ENCODE results near the gene KCNH1.
A peak's percentile ranks its signal among the peaks of the same experiment; 100 is the strongest.

Gene KCNH1, protein sequence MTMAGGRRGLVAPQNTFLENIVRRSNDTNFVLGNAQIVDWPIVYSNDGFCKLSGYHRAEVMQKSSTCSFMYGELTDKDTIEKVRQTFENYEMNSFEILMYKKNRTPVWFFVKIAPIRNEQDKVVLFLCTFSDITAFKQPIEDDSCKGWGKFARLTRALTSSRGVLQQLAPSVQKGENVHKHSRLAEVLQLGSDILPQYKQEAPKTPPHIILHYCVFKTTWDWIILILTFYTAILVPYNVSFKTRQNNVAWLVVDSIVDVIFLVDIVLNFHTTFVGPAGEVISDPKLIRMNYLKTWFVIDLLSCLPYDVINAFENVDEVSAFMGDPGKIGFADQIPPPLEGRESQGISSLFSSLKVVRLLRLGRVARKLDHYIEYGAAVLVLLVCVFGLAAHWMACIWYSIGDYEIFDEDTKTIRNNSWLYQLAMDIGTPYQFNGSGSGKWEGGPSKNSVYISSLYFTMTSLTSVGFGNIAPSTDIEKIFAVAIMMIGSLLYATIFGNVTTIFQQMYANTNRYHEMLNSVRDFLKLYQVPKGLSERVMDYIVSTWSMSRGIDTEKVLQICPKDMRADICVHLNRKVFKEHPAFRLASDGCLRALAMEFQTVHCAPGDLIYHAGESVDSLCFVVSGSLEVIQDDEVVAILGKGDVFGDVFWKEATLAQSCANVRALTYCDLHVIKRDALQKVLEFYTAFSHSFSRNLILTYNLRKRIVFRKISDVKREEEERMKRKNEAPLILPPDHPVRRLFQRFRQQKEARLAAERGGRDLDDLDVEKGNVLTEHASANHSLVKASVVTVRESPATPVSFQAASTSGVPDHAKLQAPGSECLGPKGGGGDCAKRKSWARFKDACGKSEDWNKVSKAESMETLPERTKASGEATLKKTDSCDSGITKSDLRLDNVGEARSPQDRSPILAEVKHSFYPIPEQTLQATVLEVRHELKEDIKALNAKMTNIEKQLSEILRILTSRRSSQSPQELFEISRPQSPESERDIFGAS

DNA sequence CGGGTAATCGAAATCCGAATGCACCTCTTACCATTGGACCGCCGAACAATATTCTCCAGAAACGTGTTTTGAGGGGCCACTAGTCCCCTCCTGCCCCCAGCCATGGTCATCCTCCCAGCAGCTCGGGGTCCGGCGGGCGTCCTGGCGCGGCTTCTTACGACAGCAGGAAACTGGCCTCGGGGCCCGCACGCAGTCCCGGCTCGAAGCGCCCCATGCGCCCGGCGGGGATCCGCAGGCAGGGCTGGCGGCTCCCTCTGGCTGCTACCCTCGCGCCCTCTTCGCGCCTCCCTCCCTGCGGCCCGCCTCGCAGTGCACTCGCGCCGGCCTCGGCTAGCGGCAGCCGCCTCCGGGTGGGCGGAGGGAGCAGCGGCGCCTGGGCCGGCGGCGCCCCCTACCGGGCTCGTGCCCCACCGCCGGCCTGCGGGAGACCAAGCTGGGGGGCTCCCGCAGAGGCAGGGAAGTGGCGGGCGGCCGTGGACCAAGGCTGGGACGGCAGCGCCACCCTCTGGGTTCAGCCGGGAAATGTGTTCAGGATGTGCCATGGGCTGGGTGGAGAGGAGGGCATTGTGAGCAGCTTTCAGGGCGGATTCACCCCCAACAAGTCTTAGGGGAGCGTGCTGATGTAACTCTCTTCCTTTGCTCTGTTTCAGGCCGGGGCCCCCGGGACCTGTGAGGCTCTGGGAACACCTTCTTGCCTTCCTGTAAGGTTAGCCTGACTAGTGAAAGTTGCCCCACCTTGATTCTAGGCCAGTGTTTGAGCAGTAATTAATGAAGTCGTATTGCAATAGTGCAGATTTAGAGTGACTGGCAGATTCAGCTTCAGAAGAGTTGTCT lies at the start of gene KCNH1:
KCNH1 (minus strand) TSS at position 313 of the 834 bp plus-strand sequence; CDS start at position 110, 203 bp downstream.
- intact Hi-C loops (cut with DNase I), result loop anchor here (1.0 to 10.0 kb wide), 5 partner anchors 121 to 727 kb away; partner anchors contain the start of gene RCOR3
- DNase-seq, result peak; percentile 84 to 99 (median 92)

DNA sequence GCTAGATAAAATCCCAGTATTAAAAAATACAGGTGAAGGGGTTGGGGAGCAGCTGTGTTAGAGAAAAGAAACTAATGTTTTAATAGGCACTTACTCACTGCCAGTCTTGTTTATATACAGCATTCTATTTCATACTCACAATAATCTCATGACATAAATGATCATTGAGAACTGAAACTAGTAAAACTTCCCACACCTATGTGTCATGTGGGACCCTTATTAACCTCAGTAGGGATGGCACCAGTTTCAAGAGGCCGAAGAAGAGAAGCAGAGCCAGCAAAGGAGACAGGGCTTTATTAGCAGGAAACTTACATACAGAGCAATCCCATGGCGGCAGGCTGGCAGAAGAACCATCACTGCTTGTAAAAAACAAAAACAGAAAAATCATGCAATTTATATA lies 48.8 kb upstream of the KCNH1 start:
- intact Hi-C loops (cut with DNase I), result no loop called here
- no peak for DNase-seq

DNA sequence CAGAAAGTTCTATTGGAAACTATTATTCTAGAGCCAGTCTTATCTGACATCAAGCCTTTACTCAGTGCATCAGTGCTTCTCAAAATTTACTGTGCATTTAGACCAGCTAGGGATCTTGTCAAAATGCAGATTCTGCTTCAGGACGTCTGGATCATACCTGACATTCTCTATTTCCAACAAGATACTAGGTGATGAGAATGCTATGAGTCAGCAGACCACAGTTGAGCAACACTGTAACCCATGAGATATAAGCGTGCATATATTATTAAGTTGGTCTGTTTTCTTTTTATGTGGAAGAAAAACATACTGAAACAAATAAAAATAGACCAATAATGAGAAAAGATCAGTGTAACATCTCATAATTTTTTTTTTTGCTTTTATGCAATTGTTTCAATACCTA lies 40.4 kb upstream of the KCNH1 start:
- intact Hi-C loops (cut with DNase I), result no loop called here
- no peak for DNase-seq

DNA sequence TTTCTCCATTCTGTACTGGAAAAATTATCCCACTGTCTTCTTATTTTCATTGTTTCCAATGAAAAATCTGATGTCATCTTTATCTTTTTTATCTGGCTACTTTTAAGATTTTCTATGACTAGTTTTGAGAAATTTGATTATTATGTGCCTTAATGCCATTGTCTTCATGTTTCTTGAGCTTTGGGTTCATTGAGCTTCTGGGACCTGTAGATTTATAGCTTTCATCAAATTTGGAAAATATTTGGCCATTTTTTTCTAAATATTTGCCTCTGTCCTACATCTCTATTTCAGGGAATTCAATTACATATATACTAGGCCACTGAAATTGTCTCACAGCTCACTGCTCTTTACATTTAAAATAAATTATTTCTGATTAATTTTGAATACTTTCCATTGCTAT lies 38.7 kb upstream of the KCNH1 start:
- DNase-seq, result no peak
- intact Hi-C loops (cut with DNase I), result no loop called here

DNA sequence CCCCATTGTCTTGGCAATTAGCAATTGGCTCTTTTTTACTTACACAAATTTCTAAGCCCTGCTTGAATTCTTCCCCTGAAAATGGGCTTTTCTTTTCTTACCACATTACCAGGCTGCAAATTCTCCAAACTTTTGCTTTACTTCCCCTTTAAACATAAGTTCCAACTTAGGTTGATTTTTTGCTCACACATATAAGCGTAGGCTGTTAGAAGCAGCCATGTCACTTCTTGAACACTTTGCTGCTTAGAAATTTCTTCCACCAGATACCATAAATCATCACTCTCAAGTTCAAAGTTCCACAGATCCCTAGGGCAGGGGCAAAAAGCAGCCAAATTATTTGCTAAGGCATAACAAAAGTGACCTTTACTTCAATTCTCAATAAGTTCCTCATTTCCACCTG lies 35.4 kb upstream of the KCNH1 start:
- intact Hi-C loops (cut with DNase I), result no loop called here
- DNase-seq, result no peak

DNA sequence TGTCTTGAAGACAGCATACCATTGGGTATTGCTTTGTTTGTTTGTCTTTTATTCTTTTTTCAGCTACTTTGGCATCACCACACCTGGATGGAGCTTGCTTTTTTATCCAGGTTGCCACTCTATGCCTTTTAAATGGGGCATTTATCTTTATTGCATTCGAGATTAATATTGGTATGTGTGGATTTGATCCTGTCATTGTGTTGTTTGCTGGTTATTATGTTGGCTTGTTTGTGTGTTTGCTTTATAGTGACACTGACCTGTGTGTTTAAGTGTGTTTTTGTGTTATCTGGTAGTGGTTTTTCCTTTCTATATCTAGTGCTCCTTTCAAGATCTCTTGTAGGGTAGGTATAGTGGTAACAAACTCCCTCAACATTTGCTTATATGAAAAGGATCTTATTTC lies 24.9 kb upstream of the KCNH1 start:
- no peak for DNase-seq
- intact Hi-C loops (cut with DNase I), result no loop called here

DNA sequence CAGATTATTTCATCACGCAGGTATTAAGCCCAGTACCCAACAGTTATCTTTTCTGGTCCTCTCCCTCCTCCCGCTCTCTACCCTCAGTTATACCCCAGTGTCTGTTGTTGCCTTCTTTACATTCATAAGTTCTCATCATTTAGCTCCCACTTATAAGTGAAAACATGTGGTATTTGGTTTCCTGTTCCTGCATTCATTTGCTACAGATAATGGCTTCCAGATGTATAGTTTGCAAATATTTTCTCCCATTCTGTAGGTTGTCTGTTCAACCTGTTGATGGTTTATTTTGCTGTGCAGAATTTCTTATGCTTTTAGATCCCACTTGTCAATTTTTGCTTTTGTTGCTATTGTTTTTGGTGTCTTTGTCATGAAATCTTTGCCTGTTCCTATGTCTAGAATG lies 21.1 kb upstream of the KCNH1 start:
- intact Hi-C loops (cut with DNase I), result no loop called here
- DNase-seq, result no peak

DNA sequence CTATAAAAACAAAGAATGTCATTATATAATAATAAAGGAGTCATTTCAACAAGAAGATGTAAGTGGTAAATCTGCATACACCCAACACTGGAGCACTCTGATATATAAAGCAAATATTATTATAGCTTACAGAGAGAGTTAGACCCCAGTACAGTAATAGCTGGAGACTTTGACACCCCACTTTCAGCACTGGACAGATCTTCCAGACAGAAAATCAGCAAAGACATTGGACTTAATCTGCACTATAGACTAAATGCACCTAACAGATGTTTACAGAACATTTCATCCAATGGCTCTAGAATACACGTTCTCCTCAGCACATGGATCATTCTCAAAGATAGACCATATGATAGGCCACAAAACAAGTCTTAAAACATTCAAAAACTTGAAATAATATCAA lies 20.0 kb upstream of the KCNH1 start:
- DNase-seq, result no peak
- intact Hi-C loops (cut with DNase I), result no loop called here

DNA sequence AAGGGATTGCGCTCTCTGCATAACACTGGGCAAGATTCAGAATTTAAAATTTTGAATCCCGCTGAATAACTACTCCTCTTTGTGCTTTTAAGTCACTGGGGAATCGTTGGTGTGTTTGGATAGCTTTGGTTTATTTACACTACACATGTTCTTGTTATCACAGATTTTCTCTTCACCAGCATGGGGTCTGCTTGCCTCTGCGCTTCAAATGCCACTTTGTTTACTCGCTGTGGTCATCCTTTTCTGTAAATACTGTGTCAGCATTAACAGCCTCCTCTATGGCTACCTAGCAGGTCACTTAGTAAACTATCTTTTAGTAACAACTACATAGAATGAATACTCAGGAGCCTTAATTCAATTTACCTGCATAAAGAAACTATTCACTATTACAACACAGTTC lies 14.4 kb upstream of the KCNH1 start:
- no peak for DNase-seq
- intact Hi-C loops (cut with DNase I), result no loop called here

DNA sequence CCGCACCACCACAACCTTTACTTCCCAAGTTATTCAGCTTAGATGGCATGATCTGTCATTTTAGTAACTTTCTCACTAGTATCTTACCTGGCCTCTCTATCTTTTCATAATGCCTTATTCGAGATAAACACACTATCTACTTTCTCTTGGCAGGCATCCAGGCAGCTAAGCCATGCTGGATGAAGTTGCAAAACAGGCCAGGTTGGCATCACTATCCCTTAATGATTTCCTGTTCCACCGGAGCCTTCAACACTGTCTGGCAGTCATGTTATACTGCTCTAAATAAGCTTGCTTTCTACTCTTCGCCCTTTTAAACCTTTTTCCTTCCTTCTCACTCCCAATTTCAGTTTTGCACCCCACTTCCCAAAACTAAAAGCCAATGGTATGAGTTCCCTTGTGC lies 12.0 kb upstream of the KCNH1 start:
- intact Hi-C loops (cut with DNase I), result no loop called here
- no peak for DNase-seq

DNA sequence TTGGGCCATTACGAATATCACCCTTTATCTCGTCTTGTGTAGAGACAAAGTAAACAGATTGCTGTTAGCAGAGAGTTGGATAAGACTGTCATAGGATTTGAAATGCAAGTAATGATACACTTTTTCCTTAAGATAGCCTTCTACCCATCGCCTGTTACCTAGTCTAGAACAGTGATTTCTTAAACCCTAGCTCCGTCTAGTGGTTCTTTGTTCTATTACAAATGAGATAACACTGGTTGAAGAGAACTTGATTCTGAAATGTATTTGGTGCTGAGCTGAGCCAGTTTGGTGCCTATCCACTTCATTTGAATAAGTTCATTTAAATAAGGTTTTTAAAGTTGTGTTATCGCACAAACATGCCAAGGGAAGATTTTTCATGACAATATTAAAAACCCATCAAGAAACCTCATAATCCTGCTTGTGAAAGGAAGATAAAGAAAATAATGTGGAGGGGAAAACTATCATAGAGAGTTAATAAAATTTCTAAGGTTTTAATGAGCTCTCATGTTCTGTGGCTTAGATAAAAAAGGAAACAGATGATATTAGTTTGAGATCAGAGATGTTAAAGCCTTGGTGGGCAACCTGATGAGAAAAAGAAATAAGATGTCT lies 1.5 kb upstream of the KCNH1 start:
- DNase-seq, result no peak
- intact Hi-C loops (cut with DNase I), result loop anchor here (10.0 kb wide), 2 partner anchors 119 to 281 kb away; partner anchors contain the start of gene RCOR3

DNA sequence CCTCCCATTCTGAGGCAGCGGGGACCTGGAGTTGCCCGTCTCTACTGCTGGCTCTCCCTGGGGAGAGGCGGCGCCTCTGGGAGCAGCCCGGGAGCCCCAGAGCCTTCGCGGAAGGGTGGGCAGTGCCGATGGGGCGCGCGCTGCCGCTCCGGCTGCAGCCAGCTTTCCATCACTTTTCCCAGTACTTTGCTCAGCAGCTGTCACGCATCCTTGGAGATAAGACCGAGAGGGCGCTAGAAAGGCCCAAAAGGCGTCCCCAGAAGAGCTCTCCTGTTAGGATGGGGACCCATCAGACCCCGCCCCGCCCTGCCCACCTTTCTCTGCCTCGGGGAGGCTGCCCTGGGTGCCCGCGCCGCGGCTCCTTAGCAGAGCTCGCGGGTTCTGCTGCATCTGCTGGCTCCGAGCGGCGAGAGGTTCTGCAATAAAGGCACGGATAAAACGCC lies 534 bp downstream of the KCNH1 start:
- intact Hi-C loops (cut with DNase I), result loop anchor here (10.0 kb wide), 2 partner anchors 121 to 279 kb away; partner anchors contain the start of gene RCOR3
- DNase-seq, result peak; percentile 20 to 93 (median 50)

DNA sequence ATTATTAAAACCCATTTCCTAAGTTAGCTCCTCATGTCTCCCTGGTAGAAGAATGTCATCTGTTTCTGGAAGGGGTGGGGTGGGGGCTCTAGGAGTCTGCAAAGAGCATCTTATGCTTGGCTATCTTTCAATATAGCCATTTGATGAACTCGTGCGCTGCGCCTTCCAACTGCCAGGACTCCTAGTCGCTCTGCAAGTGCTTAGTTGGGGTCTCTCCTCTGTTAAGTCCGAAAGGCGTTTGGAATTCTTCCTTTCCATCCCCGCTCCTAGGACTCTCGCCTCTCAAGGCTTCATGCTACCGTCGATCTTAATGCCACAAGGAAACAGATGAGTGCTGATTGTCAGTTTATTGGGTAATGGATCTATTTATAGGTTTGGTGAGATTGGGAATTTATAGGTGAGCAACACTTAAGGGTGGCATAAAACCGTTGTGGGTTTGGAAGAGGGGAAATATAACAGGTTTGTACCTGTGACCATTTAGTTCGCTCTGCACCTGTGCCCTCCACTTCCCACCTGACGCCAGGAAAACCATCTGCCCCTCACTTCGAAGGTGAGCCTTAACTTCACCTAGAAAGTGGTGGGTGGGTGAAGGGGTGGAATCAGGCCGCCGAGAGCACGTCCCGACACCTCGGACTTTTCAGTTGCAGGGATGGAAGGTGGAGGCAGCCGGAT lies 1.1 kb downstream of the KCNH1 start:
- peak in 2 of 10 donors; percentile 8 to 75 for DNase-seq
- intact Hi-C loops (cut with DNase I), result loop anchor here (10.0 kb wide), 2 partner anchors 122 to 278 kb away; partner anchors contain the start of gene RCOR3

DNA sequence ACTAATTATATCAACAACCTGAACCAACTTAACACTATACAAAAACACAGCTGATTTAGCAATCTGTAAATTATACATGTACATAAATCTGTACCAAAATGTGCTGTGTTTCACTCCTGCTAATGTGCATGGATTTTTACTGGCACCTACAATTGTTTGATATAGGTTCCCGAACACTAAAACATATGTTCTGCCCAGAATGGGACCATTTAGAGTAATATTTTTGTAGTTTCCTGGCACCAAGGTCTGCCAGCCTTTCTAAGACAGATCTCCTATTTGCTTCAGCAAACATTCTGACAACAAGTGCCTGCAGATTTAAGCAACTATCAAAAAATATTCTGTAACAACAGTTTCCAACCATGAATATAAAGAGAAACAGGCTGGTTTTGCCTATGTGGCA lies 4.2 kb downstream of the KCNH1 start:
- DNase-seq, result no peak

DNA sequence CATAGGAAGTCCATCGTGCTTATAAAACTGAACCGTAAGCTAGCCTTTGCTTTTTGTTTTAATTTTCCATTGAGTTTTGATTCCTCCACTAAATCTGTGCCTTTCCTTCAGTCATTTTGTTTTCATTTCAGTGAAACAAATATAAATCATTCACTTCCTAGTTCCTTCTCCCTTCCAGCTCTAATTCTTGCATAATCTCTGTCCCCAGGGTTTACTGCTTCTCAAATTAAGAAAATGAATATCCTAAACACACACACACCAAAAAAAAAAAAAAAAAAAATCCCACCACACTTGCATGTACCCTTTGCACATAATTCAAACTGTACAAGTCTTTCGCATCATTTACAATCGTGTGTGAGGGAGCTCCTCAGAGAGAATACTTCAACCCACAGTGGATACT lies 6.8 kb downstream of the KCNH1 start:
- no peak for DNase-seq
- intact Hi-C loops (cut with DNase I), result no loop called here

More for the DNA sequence above, 4.2 kb downstream of the KCNH1 start:
- intact Hi-C loops (cut with DNase I), result loop anchor here (10.0 kb wide), 2 partner anchors 125 to 275 kb away; partner anchors contain the start of gene RCOR3

DNA sequence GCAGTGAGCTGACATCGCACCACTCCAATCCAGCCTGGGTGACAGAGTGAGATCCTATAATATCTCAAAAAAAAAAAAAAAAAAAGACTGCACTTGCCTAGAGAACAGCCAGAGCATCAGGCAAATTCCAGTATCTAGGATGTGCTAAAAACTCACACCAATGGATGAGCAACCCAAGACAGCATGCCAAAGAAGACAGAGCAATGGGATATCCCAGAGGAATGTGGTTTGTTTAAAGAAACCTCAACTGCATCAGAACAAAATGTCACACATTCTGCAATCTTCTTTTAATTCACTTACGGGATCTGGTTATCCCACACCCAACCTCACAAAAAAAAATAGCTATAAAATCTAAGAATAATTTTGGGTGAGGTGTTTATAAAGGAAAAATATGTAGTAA lies 7.3 kb downstream of the KCNH1 start:
- DNase-seq, result peak in 1 of 10 donors; percentile 24
- intact Hi-C loops (cut with DNase I), result no loop called here

DNA sequence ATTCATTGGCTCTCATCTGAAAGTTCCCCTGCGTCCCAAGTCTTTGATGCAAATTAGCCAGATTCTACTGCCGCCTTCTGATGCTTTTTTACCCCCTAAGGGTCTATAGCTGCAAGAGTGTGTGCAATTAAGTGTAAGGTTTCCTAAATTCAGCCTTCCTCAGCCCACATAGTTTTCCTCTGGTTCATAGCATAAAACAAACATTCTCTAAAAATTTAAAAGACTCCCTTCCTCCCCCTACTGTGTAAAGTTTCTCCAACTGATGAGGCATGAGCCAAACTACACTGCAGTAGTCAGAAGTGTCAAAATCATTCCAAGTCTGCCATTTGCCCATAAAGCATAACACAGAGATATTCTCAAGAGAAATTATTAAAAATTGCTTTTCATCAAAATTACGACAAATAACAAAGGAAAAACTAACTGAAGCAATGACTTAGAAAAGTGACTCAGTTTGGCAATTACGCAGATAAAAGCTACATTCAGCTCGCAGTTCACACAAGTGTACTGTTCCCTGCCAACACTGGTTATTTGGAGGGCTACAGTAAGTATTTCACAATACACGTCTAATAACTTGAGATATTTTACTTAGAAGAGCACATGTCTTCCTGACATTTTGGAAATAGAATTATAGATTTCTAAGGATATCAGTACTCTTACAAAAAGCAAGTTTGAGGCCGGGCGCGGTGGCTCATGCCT lies 15.4 kb downstream of the KCNH1 start:
- intact Hi-C loops (cut with DNase I), result no loop called here

DNA sequence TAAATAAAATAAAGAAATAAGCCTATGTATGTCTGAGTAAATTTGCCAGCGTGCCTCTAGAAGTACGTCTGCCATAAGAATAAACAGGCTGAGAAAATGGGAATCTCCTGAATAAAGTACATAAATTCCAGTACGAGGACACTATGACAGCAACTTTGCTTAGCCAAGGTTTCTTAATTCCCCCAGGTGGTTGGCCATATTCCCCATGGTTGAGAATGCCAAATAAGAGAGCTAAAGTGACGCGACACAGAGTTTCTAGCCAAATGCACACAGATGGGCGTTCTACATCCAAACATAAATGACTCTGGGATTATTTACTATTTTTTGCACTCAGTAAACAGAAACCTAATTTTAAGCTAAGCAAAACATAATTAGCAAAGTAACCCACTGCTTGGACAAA lies 19.5 kb downstream of the KCNH1 start:
- DNase-seq, result no peak
- intact Hi-C loops (cut with DNase I), result no loop called here

More for the DNA sequence above, 15.4 kb downstream of the KCNH1 start:
- DNase-seq, result no peak

Measured in posterior cingulate gyrus (tissue), 11 donors.